GM04503 (cell line): Measurements from ENCODE around the gene SEMA3E.
A peak's percentile ranks its signal among the peaks of the same experiment; 100 is the strongest.
"Not testable (repeated sequence)": the region's sequence is repeated elsewhere in the genome, so short reads cannot be mapped to it uniquely, and the experiment has no call there.

Source experiments
- DNase-seq: peaks from one replicate; pipeline ENCODE4 v3.0.0-alpha.2; 2012; ENCODE audit warnings: low read depth

Gene SEMA3E

DNA sequence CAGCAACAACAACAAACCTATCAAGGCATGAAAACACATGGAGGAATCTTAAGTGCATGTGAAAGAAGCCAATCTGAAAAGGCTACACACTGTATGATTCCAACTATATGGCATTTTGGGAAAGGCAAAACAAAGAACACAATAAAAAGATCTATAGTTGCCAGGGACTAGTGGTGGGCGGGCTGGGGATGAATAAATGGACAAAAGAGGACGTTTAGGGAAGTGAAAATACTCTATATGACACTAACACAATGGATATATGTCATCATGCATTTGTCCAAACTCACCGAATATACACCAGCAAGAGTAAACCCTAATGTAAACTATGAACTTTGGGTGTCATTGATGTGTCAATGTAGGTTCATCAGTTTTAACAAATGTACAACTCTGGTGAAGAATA is 89.1 kb downstream of the SEMA3E start:
- DNase-seq: no peak

DNA sequence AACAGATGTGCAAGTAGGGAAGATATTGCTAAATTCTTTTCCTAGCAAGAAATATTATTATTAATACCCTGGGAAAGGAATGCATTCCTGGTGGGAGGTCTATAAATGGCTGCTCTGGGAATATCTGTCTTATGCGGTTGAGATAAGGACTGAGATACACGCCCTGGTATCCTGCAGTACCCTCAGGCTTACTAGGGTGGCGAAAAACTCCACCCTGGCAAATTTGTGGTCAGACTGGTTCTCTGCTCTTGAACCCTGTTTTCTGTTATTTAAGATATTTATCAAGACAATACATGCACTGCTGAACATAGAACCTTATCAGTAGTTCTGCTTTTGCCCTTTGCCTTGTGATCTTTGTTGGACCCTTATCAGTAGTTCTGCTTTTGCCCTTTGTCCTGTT is 96.4 kb downstream of the SEMA3E start:
- DNase-seq: not testable (repeated sequence)

DNA sequence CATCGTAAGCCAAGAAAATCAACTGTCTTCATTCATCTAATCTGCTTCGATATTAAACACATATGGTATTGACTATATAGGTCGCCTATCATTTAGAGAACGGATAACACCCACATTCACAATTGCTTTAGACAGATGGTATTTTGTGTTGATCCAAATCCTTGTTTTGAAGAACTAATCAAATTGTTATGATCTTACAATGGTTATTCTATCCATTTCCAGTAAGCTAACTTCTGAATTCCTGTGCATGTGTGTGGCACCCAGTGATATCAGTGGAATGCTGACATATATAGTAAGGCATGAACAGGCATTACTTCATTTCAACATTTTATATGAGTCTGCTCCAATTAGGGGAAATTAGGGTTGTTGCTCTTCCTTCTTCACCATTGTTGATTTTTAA is 98.8 kb downstream of the SEMA3E start:
- peak; percentile 44 for DNase-seq

DNA sequence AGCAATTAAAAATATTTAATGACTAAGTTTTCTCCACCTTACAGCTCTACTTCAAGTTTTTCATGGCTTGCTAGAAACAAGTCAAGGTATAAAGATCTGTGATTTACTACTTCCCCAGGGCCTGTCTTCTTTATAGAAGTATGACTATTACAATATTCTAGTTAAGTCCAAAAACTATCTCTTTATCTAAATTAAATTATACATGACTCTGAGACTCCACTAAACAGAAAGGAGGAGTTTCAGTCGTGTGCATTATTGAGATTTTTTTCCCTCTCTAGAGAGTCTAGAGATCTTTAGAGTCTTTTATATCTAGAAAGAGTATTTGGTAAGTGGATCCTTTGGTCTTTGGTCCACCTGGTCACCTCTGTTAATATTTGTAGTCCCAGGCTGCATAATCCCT is 100.7 kb downstream of the SEMA3E start:
- no peak for DNase-seq

GRCh38 chr7:83547526-83547925 is 101.4 kb downstream of the SEMA3E start:
- DNase-seq: no peak

GRCh38 chr7:83546586-83546985 is 102.4 kb downstream of the SEMA3E start:
- DNase-seq: no peak

DNA sequence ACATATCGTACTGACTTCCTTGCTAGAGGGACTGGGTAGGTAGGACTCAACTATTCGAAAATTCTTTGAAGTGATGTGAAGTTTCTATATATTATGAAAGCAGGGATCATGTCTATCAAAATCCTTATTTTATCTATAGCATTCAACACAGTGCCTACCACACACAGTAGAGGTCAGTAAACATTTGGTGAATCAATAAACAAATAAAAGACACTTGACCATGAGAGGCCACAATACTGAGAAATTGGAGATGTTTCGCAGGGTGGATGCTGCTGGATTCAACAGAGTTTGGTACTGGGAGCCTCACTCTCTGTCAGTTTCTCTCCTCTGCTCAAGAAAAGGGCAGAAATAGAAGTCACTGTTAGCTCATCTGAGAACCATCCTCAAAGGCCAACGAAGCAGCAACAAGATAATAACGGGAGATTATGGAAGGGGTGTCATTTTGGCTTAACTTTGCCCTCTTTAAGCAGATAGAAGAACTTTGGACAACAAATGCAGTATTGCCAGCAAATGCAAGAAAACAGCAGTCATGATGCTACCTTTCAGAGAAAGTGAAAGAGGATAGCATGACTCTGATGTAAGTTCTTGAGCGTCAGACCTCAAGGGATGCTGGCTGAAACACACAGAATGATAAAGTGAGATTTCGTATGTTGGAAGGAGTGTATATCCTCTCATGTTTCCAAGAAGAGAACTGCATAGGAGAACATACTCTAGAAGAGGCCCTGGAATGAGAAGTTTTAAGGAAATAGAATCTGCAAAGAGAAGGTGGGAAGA is 107.6 kb downstream of the SEMA3E start:
- no peak for DNase-seq

- no peak for DNase-seq
These were observed 114.5 kb downstream of the SEMA3E start for GRCh38 chr7:83534488-83534887.

DNA sequence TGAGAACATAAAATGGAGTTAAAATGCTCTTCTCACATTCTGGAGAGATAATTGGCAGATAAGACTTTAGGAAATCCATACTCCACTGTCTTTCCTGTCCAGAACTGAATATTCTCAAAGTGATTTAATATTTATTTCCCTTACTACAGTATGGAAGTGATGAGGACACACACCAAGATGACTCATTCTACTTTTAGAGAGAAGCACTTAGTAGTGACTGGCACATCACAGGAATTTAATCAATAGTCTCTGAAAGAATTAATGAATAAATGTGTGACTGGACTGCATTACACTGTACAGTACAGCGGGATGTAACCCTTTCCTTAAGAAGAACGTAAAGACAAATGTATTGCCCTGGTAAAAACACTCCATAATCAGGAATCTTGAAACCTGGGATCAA is 116.7 kb downstream of the SEMA3E start:
- DNase-seq: no peak

- no peak for DNase-seq
These were observed 117.2 kb downstream of the SEMA3E start for GRCh38 chr7:83531766-83532165.

DNA sequence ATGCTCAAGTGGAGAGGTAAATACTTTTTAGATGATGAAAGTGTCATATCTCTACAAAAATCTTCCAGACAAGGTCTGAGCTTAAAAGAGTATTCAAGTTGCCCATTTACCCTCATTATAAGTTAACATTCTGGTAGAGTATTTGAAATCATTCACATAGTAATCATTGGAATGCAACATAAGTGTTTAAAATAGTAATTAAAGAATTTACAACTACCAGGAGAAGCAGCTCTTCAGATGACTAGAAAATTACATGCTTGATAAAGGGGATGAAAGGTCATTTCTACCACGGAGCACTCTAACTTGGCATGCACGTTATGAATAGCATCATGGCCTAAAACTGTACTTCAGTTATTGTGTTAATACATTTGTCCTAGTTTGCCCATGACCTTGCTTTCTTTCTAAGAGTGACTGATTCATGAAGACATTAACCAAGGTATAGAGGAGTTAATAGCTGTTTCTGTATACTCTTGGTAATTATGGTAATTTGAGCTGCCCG is 120.0 kb downstream of the SEMA3E start:
- no peak for DNase-seq

DNA sequence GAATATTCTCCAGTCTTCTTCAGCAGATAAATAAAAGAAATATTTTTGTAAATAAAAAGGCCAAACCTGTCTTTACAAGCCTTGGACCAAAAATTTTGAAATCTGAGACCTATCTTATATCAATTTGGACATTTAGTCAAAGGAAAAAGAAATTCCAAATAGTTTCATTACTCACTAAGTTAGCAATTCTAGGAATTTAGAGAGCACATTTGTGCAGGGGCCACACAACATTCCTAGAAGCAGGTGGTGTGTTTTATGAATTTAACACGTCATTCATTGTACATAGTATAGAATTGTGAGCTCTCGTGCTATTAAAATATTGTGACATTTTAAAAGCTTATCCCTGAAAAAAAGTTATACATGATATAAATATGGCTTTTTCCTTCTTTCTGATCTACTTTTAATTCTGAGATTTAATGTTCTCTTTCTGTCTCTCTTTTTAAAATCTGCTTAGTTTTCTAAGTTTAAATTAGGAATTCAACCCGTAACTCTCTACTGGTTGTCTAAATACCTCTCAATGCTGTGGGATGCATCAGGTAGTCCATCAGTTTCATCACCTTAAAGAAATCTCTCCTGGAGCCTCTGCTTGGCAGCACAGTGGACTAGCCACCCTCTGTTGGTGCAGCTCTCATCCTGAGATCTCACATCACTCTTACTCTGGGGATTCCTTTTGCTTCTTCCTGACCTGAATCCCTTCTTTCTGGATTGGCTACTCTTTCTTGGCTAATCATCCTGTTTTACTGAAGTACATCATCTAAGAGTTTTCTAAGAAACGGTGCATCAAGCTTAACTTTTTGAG is 124.5 kb downstream of the SEMA3E start:
- DNase-seq: no peak

GRCh38 chr7:83520726-83521125 is 128.2 kb downstream of the SEMA3E start:
- no peak for DNase-seq

- no peak for DNase-seq
These were observed 129.7 kb downstream of the SEMA3E start for GRCh38 chr7:83519240-83519639.

GRCh38 chr7:83517035-83517700 is 131.8 kb downstream of the SEMA3E start:
- no peak for DNase-seq

GRCh38 chr7:83514977-83515376 is 134.0 kb downstream of the SEMA3E start:
- DNase-seq: no peak

- DNase-seq: no peak
These were observed 139.5 kb downstream of the SEMA3E start for GRCh38 chr7:83509255-83510021.

GRCh38 chr7:83504330-83504729 is 144.6 kb downstream of the SEMA3E start:
- no peak for DNase-seq

- DNase-seq: no peak
These were observed 146.3 kb downstream of the SEMA3E start for GRCh38 chr7:83502636-83503035.

GRCh38 chr7:83494683-83495082 is 154.3 kb downstream of the SEMA3E start:
- DNase-seq: no peak

GRCh38 chr7:83492802-83493201 is 156.1 kb downstream of the SEMA3E start:
- DNase-seq: no peak

- DNase-seq: no peak
These were observed 161.1 kb downstream of the SEMA3E start for GRCh38 chr7:83487801-83488200.
